Mesothelial cell of epicardium (in vitro differentiated cells): ENCODE measurements around the gene PTPRF. TPM values are rescaled to one million over a fixed set of nuclear protein-coding genes. Genes with fewer than 3 reads are reported as not detected.

ENCODE experiments used
- DNase-seq, 2 experiments: peaks; one replicate each; pipeline ENCODE4 v3.0.0; 2021; ENCODE audit warnings: low spot score in 2 of 2; ENCODE audit not compliant: unreplicated experiment in 2 of 2
- H3K27ac Mint-ChIP-seq: 2 replicates; pipeline ENCODE4 v1.8.0; 2021; ENCODE audit warnings: mixed read lengths
- H3K27me3 Mint-ChIP-seq: 2 replicates; pipeline ENCODE4 v1.8.0; 2021; ENCODE audit warnings: low read depth, mixed read lengths
- H3K36me3 Mint-ChIP-seq: 2 replicates; pipeline ENCODE4 v1.8.0; 2021; ENCODE audit warnings: mixed read lengths
- H3K4me1 Mint-ChIP-seq: 2 replicates; pipeline ENCODE4 v1.8.0; 2021; ENCODE audit warnings: mixed read lengths
- H3K4me3 Mint-ChIP-seq: 2 replicates; pipeline ENCODE4 v1.8.0; 2021; ENCODE audit warnings: mild to moderate bottlenecking, moderate library complexity, mixed read lengths
- H3K9me3 Mint-ChIP-seq: 2 replicates; pipeline ENCODE4 v1.8.0; 2021; ENCODE audit warnings: mixed read lengths
- CTCF ChIP-seq: fragments of 200-600 bp; sonication (generic); IDR thresholded peaks from one replicate; pipeline ENCODE4 v1.5.0; 2021; ENCODE audit warnings: antibody characterized with exemption; ENCODE audit not compliant: unreplicated experiment
- total RNA-seq: library from RNA; stranded (reverse); gene quantifications from 3 replicates; pipeline ENCODE4 v1.2.1, GENCODE V29; 2021

PTPRF gene
- total RNA-seq, 1 donor from 2014 or later = 464 TPM

- no peak for TF ChIP-seq CTCF
- Mint-ChIP-seq H3K27ac (no peak overlapping the region), H3K27me3 (no peaks in the 10 kb centered on the region), H3K4me3 (no peak overlapping the region), H3K9me3 (no peaks in the 10 kb centered on the region), H3K36me3 (no peaks in the 10 kb centered on the region), H3K4me1 (no peaks in the 10 kb centered on the region)
- DNase-seq = peak in 1 of 2 experiments; percentile 24
Measured at GRCh38 chr1:43503534-43503933, 27.1 kb upstream of the PTPRF start.

- H3K36me3 Mint-ChIP-seq = no peaks in the 10 kb centered on the region
- no peaks in the 10 kb centered on the region for H3K27me3 Mint-ChIP-seq
- no peaks in the 10 kb centered on the region for H3K4me1 Mint-ChIP-seq
- H3K9me3 Mint-ChIP-seq = no peaks in the 10 kb centered on the region
- no peak for TF ChIP-seq CTCF
- H3K4me3 Mint-ChIP-seq = no peak overlapping the region
- no peak overlapping the region for H3K27ac Mint-ChIP-seq
- DNase-seq = peak in 1 of 2 experiments; percentile 38
Measured at GRCh38 chr1:43505077-43505780, 25.5 kb upstream of the PTPRF start.

- Mint-ChIP-seq H3K27me3 (no peaks in the 10 kb centered on the region), H3K9me3 (peaks cover under 1% of the 10 kb centered on the region), H3K27ac (no peak overlapping the region), H3K36me3 (no peaks in the 10 kb centered on the region), H3K4me1 (no peaks in the 10 kb centered on the region), H3K4me3 (no peak overlapping the region)
- DNase-seq = no peak
- TF ChIP-seq CTCF = no peak
Measured at GRCh38 chr1:43506233-43506632, 24.4 kb upstream of the PTPRF start.

- H3K36me3 Mint-ChIP-seq = no peaks in the 10 kb centered on the region
- H3K4me1 Mint-ChIP-seq = no peaks in the 10 kb centered on the region
- DNase-seq = peak in 1 of 2 experiments; percentile 28
- no peak overlapping the region for H3K4me3 Mint-ChIP-seq
- H3K9me3 Mint-ChIP-seq = peaks cover 5% of the 10 kb centered on the region
- no peak for TF ChIP-seq CTCF
- no peaks in the 10 kb centered on the region for H3K27me3 Mint-ChIP-seq
- no peak overlapping the region for H3K27ac Mint-ChIP-seq
Measured at GRCh38 chr1:43507296-43508295, 23.1 kb upstream of the PTPRF start.

GRCh38 chr1:43509007-43509739 lies 21.5 kb upstream of the PTPRF start:
- Mint-ChIP-seq H3K27ac (no peak overlapping the region), H3K27me3 (no peaks in the 10 kb centered on the region), H3K9me3 (peaks cover 5% of the 10 kb centered on the region), H3K36me3 (no peaks in the 10 kb centered on the region), H3K4me3 (no peak overlapping the region), H3K4me1 (no peaks in the 10 kb centered on the region)
- no peak for TF ChIP-seq CTCF
- no peak for DNase-seq
